Upper lobe of left lung (tissue), 4 donors: ENCODE results near the gene SPINT1.

ENCODE experiments used
- POLR2A ChIP-seq, 4 donors: fragments of 450-650 bp; IDR thresholded peaks; one replicate each; pipeline ENCODE4 v1.5.1; 2016 to 2017; ENCODE audit warnings: antibody characterized with exemption in 4 of 4, mild to moderate bottlenecking in 2 of 4
- POLR2AphosphoS5 ChIP-seq, 2 donors: sonication (generic); formaldehyde crosslinking; IDR thresholded peaks; one replicate each; pipeline ENCODE4 v1.5.1; 2017; ENCODE audit warnings: antibody characterized with exemption in 2 of 2
- TF ChIP-seq, protein P1 (sequence below), 6 experiments: fragments of 450-650 bp in 4 of 6; fragments of 200-600 bp in 2 of 6; sonication (generic) in 2 of 6; IDR thresholded peaks; one replicate each; pipeline ENCODE4 v1.5.1; 2016 to 2019; ENCODE audit warnings: antibody characterized with exemption in 6 of 6

DNA sequence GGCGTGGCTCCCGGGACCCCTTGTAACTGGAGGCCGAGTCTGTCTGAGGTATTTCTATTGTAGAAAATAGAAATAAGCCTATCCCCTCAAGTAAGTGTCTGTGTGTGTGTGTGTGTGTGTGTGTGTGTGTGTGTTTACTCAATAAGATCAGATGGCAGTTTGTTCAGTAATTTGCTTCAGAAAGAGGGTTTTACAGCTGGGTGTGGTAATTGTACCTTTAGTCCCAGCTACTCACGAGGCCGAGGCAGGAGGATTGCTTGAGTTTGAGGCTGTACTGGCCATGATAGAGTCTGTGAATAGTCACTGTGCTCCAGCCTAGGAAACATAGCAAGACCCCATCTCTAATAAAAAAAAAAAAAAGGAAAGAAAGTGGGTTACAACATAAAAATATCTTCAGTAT is 8.7 kb downstream of the SPINT1 start:
- TF ChIP-seq, protein P1, sequence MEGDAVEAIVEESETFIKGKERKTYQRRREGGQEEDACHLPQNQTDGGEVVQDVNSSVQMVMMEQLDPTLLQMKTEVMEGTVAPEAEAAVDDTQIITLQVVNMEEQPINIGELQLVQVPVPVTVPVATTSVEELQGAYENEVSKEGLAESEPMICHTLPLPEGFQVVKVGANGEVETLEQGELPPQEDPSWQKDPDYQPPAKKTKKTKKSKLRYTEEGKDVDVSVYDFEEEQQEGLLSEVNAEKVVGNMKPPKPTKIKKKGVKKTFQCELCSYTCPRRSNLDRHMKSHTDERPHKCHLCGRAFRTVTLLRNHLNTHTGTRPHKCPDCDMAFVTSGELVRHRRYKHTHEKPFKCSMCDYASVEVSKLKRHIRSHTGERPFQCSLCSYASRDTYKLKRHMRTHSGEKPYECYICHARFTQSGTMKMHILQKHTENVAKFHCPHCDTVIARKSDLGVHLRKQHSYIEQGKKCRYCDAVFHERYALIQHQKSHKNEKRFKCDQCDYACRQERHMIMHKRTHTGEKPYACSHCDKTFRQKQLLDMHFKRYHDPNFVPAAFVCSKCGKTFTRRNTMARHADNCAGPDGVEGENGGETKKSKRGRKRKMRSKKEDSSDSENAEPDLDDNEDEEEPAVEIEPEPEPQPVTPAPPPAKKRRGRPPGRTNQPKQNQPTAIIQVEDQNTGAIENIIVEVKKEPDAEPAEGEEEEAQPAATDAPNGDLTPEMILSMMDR (IDR thresholded peaks at IDR 0.05): no peak
- no peak for TF ChIP-seq POLR2A (IDR thresholded peaks at IDR 0.05)
- TF ChIP-seq POLR2AphosphoS5 (IDR thresholded peaks at IDR 0.05): no peak
